Right lobe of liver (tissue), 6 donors: ENCODE measurements around the gene ZBTB14. TPM values are rescaled to one million over a fixed set of nuclear protein-coding genes. Genes with fewer than 3 reads are reported as not detected.

Experiments used
- ATAC-seq, 4 donors: fragments of 200-7000 bp; cut with Tn5 transposase; one replicate each; pipeline ENCODE4 v1.9.1; 2020; ENCODE audit warnings: mild to moderate bottlenecking in 4 of 4, moderate library complexity in 4 of 4
- DNase-seq, 3 donors: peaks; one replicate each; pipeline ENCODE4 v3.0.0-alpha.2; 2020
- H3K27ac ChIP-seq, 3 donors: fragments of 200-600 bp; one replicate each; pipeline ENCODE4 v1.8.0; 2022
- H3K27me3 ChIP-seq, 2 donors: fragments of 200-600 bp; one replicate each; pipeline ENCODE4 v1.8.0; 2022
- H3K36me3 ChIP-seq, 4 donors: fragments of 200-600 bp; sonication (generic) in 1 of 4; one replicate each; pipeline versions ENCODE4 v1.5.1 to v1.8.0; 2017 to 2022; ENCODE audit warnings: control low read depth in 1 of 4
- H3K4me1 ChIP-seq, 4 donors: fragments of 200-600 bp; sonication (generic) in 1 of 4; one replicate each; pipeline versions ENCODE4 v1.5.1 to v1.8.0; 2017 to 2022; ENCODE audit warnings: control low read depth in 1 of 4
- H3K4me3 ChIP-seq, 3 donors: fragments of 200-600 bp; one replicate each; pipeline ENCODE4 v1.8.0; 2022
- H3K9me3 ChIP-seq, 4 donors: fragments of 200-600 bp; sonication (generic) in 1 of 4; one replicate each; pipeline versions ENCODE4 v1.5.1 to v1.8.0; 2017 to 2022; ENCODE audit warnings: control low read depth in 1 of 4
- CTCF ChIP-seq, 4 donors: fragments of 200-600 bp in 3 of 4; fragments of 450-650 bp in 1 of 4; IDR thresholded peaks; one replicate each; pipeline versions ENCODE4 v1.5.1 to v1.8.0; 2016 to 2022; ENCODE audit warnings: antibody characterized with exemption in 4 of 4, mild to moderate bottlenecking in 2 of 4
- POLR2A ChIP-seq: fragments of 450-650 bp; IDR thresholded peaks from one replicate; pipeline ENCODE4 v1.6.1; 2017; ENCODE audit warnings: antibody characterized with exemption, mild to moderate bottlenecking
- WGBS: methylation state at CpG from one replicate; pipeline ENCODE4 v1.1.6; 2018; ENCODE audit warnings: low coverage, low lambda C conversion rate; ENCODE audit not compliant: insufficient coverage; ENCODE audit errors: missing lambda C conversion rate; 5-methylcytosine and 5-hydroxymethylcytosine counted together
- intact Hi-C, 2 donors: fragments of 100-400 bp; cut with DNase I; formaldehyde crosslinking; loops; one replicate each; pipeline versions ENCODE4 v1.11.2 to v1.14.1; 2022
- total RNA-seq, 6 experiments: library from RNA; depleted of rRNA in 2 of 6; stranded (reverse); fragments of >200 nt in 2 of 6; fragmentation: NEBNext Ultra II Directional in 3 of 6; extraction: Animal tissue kit (Norgen Biotek cat#: 25700) in 3 of 6; gene quantifications; one replicate each; pipeline versions ENCODE4 v1.1.0 to v1.2.4, GENCODE V29; 2016 to 2023
- donor health status: DM: no; HTN: yes; CAD: no.
- donor health status: DM: no; HTN: no; CAD: no.
- donor health status: DM: no; HTN: no; CAD: no.
- donor health status: DM: no; HTN: yes; CAD: no.
- donor health status: DM: no; HTN: yes; CAD: no.

The ZBTB14 gene
- total RNA-seq, 6 experiments from 2014 or later = 4.3 to 7.2 (median 5.9) TPM

GRCh38 chr18:5305835-5306234 is 10.3 kb upstream of the ZBTB14 start:
- Histone ChIP-seq H3K4me1 (no peaks in the 10 kb centered on the region), H3K4me3 (no peak overlapping the region), H3K9me3 (no peaks in the 10 kb centered on the region), H3K27ac (no peak overlapping the region), H3K27me3 (no peaks in the 10 kb centered on the region), H3K36me3 (no peaks in the 10 kb centered on the region)
- DNase-seq (no peak), ATAC-seq (no peak)
- no peak for TF ChIP-seq CTCF (IDR thresholded peaks at IDR 0.05)
- WGBS = 88% methylated on average over 2 of the region's 2 CpGs
- intact Hi-C loops = no loop called here

DNA sequence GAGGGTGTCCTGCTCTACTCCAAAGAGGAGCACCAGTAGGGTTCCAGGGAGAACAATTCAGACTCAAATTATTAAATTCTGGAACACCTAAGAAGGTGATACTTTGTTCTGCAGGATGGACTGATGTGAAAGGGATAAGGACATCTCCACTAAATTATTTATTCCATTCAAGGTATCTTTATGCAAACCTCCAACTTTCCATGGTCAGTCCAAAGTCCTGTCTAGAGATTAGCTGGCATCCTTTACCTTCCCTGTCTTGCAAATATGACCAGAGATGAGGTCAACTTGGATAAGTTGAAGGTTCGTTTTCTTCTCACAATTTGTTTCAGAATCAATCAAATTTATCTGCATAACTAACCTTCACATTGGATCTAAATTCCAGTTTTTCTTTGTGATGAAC is 8.7 kb upstream of the ZBTB14 start:
- ATAC-seq = no peak
- Histone ChIP-seq H3K36me3 (no peaks in the 10 kb centered on the region), H3K9me3 (no peaks in the 10 kb centered on the region), H3K4me1 (no peaks in the 10 kb centered on the region), H3K27ac (no peak overlapping the region), H3K4me3 (no peak overlapping the region), H3K27me3 (no peaks in the 10 kb centered on the region)
- 8% methylated on average over 1 of the region's 1 CpG for WGBS
- DNase-seq = no peak
- intact Hi-C loops = no loop called here
- no peak for TF ChIP-seq CTCF (IDR thresholded peaks at IDR 0.05)
- no peak for TF ChIP-seq POLR2A

GRCh38 chr18:5303636-5304035 is 8.1 kb upstream of the ZBTB14 start:
- no peak overlapping the region for H3K4me3 ChIP-seq
- no peak for DNase-seq
- H3K4me1 ChIP-seq = no peaks in the 10 kb centered on the region
- no peak for ATAC-seq
- no peaks in the 10 kb centered on the region for H3K27me3 ChIP-seq
- TF ChIP-seq CTCF (IDR thresholded peaks at IDR 0.05) (no peak), POLR2A (no peak)
- no peaks in the 10 kb centered on the region for H3K36me3 ChIP-seq
- 37% methylated on average over 1 of the region's 1 CpG for WGBS
- no peak overlapping the region for H3K27ac ChIP-seq
- intact Hi-C loops = no loop called here
- no peaks in the 10 kb centered on the region for H3K9me3 ChIP-seq

DNA sequence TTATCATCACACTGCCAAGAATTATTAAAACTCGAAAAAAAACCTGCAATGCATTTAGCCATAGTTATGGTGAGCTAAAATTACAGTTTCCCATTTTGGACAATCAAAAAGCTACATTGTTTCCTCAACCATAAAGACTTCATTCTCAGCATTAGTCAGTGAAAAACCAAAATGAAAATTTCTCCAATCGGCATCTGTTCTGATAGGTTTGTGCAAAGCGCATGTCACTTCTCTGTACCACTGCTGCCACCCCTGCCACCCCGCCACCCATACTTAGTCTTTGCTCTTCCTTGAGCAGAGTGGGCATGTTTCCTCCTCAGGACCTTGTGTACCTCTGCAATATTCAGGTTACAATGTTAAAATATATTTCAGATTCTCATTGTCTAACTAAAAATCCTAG is 7.1 kb upstream of the ZBTB14 start:
- no peak overlapping the region for H3K4me3 ChIP-seq
- intact Hi-C loops = no loop called here
- H3K27me3 ChIP-seq = no peaks in the 10 kb centered on the region
- ATAC-seq (no peak), DNase-seq (no peak)
- no peaks in the 10 kb centered on the region for H3K4me1 ChIP-seq
- TF ChIP-seq CTCF (IDR thresholded peaks at IDR 0.05) (no peak), POLR2A (no peak)
- no peak overlapping the region for H3K27ac ChIP-seq
- H3K9me3 ChIP-seq = no peaks in the 10 kb centered on the region
- H3K36me3 ChIP-seq = no peaks in the 10 kb centered on the region
- WGBS = 48% methylated on average over 3 of the region's 4 CpGs

- no peaks in the 10 kb centered on the region for H3K36me3 ChIP-seq
- no peaks in the 10 kb centered on the region for H3K27me3 ChIP-seq
- H3K4me1 ChIP-seq = no peaks in the 10 kb centered on the region
- H3K27ac ChIP-seq = no peak overlapping the region
- TF ChIP-seq CTCF (IDR thresholded peaks at IDR 0.05) (no peak), POLR2A (no peak)
- intact Hi-C loops = no loop called here
- no peak overlapping the region for H3K4me3 ChIP-seq
- no peaks in the 10 kb centered on the region for H3K9me3 ChIP-seq
- DNase-seq (no peak), ATAC-seq (no peak)
- WGBS = 70% methylated on average over 4 of the region's 4 CpGs
These were observed 5.0 kb upstream of the ZBTB14 start for GRCh38 chr18:5300476-5301010.
